HEK293 (cell line): Measurements from ENCODE around the gene EIF3B.

Source experiments
- SETDB1 ChIP-seq: IDR thresholded peaks from one replicate; pipeline ENCODE4 v1.6.1; 2017; ENCODE audit warnings: mild to moderate bottlenecking, low read length, moderate library complexity, mixed read lengths; ENCODE audit not compliant: insufficient read length
- WT1 ChIP-seq: fragments of 450-650 bp; formaldehyde crosslinking; IDR thresholded peaks from 2 replicates; pipeline ENCODE4 v1.5.1; 2016; ENCODE audit warnings: missing biosample characterization, missing genetic modification characterization
- YY1 ChIP-seq: fragments of 450-650 bp; formaldehyde crosslinking; IDR thresholded peaks from 2 replicates; pipeline ENCODE4 v1.5.1; 2018; ENCODE audit warnings: missing biosample characterization, missing genetic modification characterization
- ZBTB7A ChIP-seq: fragments of 450-650 bp; formaldehyde crosslinking; IDR thresholded peaks from 2 replicates; pipeline ENCODE4 v1.5.1; 2016; ENCODE audit warnings: low read depth, missing biosample characterization, missing genetic modification characterization
- ZNF133 ChIP-seq: fragments of 450-650 bp; formaldehyde crosslinking; IDR thresholded peaks from 2 replicates; pipeline ENCODE4 v1.5.1; 2016; ENCODE audit warnings: missing biosample characterization, missing genetic modification characterization
- ZNF423 ChIP-seq: fragments of 450-650 bp; formaldehyde crosslinking; IDR thresholded peaks from 2 replicates; pipeline ENCODE4 v1.5.1; 2016; ENCODE audit warnings: missing biosample characterization, missing genetic modification characterization
- ZNF654 ChIP-seq: fragments of 450-650 bp; formaldehyde crosslinking; IDR thresholded peaks from 2 replicates; pipeline ENCODE4 v1.5.1; 2016; ENCODE audit warnings: low read depth, missing biosample characterization, missing genetic modification characterization
- ZSCAN16 ChIP-seq: fragments of 450-650 bp; formaldehyde crosslinking; IDR thresholded peaks from 2 replicates; pipeline ENCODE4 v1.5.1; 2016; ENCODE audit warnings: missing biosample characterization, missing genetic modification characterization
- TF ChIP-seq, protein P1 (sequence below): fragments of 450-650 bp; formaldehyde crosslinking; IDR thresholded peaks from 2 replicates; pipeline ENCODE4 v1.5.1; 2016; ENCODE audit warnings: missing biosample characterization, missing genetic modification characterization
- TF ChIP-seq, protein P2 (sequence below): sonication (generic); formaldehyde crosslinking; IDR thresholded peaks from 2 replicates; pipeline ENCODE4 v1.8.1; 2022; ENCODE audit warnings: mild to moderate bottlenecking, moderate library complexity, missing genetic modification reagents
- TF ChIP-seq, protein P3 (sequence below): fragments of 450-650 bp; formaldehyde crosslinking; IDR thresholded peaks from 2 replicates; pipeline ENCODE4 v1.5.1; 2016; ENCODE audit warnings: missing biosample characterization, missing genetic modification characterization
- TF ChIP-seq, protein P4 (sequence below): fragments of 450-650 bp; formaldehyde crosslinking; IDR thresholded peaks from 2 replicates; pipeline ENCODE4 v1.5.1; 2016; ENCODE audit warnings: missing biosample characterization, missing genetic modification characterization

DNA sequence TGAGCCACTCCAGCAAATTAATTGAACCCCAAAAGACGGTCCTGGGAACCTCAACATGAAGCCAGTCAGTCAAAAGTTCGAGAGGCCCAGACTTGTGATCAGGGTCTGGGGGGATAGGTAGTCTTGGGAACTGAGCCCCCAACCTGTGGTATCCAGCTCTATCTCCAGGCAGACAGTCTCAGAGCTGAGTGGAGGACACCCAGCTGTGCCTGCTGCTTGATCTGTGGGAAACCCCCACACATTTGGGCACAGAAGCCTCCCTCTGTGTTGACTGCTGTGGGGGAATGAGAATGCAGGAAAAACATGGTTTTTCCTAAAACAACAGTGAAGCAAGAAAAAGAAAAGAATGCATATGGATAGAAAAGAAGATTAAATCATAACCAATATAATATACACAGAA lies 24.1 kb upstream of the EIF3B start:
- TF ChIP-seq, protein P1, sequence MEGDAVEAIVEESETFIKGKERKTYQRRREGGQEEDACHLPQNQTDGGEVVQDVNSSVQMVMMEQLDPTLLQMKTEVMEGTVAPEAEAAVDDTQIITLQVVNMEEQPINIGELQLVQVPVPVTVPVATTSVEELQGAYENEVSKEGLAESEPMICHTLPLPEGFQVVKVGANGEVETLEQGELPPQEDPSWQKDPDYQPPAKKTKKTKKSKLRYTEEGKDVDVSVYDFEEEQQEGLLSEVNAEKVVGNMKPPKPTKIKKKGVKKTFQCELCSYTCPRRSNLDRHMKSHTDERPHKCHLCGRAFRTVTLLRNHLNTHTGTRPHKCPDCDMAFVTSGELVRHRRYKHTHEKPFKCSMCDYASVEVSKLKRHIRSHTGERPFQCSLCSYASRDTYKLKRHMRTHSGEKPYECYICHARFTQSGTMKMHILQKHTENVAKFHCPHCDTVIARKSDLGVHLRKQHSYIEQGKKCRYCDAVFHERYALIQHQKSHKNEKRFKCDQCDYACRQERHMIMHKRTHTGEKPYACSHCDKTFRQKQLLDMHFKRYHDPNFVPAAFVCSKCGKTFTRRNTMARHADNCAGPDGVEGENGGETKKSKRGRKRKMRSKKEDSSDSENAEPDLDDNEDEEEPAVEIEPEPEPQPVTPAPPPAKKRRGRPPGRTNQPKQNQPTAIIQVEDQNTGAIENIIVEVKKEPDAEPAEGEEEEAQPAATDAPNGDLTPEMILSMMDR (tag by site-specific recombination) = no peak
- no peak for TF ChIP-seq ZNF133
- no peak for TF ChIP-seq SETDB1
- no peak for TF ChIP-seq ZBTB7A (tag by site-specific recombination)
- TF ChIP-seq, protein P2, sequence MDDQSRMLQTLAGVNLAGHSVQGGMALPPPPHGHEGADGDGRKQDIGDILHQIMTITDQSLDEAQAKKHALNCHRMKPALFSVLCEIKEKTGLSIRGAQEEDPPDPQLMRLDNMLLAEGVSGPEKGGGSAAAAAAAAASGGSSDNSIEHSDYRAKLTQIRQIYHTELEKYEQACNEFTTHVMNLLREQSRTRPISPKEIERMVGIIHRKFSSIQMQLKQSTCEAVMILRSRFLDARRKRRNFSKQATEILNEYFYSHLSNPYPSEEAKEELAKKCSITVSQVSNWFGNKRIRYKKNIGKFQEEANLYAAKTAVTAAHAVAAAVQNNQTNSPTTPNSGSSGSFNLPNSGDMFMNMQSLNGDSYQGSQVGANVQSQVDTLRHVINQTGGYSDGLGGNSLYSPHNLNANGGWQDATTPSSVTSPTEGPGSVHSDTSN (CRISPR knock-in tag) = no peak
- no peak for TF ChIP-seq ZSCAN16 (tag by site-specific recombination)
- no peak for TF ChIP-seq WT1 (tag by site-specific recombination)
- TF ChIP-seq ZNF654 = no peak
- TF ChIP-seq, protein P3, sequence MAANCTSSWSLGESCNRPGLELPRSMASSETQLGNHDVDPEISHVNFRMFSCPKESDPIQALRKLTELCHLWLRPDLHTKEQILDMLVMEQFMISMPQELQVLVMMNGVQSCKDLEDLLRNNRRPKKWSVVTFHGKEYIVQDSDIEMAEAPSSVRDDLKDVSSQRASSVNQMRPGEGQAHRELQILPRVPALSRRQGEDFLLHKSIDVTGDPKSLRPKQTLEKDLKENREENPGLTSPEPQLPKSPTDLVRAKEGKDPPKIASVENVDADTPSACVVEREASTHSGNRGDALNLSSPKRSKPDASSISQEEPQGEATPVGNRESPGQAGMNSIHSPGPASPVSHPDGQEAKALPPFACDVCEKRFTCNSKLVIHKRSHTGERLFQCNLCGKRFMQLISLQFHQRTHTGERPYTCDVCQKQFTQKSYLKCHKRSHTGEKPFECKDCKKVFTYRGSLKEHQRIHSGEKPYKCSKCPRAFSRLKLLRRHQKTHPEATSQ (tag by site-specific recombination) = no peak
- TF ChIP-seq, protein P4, sequence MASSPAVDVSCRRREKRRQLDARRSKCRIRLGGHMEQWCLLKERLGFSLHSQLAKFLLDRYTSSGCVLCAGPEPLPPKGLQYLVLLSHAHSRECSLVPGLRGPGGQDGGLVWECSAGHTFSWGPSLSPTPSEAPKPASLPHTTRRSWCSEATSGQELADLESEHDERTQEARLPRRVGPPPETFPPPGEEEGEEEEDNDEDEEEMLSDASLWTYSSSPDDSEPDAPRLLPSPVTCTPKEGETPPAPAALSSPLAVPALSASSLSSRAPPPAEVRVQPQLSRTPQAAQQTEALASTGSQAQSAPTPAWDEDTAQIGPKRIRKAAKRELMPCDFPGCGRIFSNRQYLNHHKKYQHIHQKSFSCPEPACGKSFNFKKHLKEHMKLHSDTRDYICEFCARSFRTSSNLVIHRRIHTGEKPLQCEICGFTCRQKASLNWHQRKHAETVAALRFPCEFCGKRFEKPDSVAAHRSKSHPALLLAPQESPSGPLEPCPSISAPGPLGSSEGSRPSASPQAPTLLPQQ (tag by site-specific recombination) = no peak
- TF ChIP-seq ZNF423 = no peak
- TF ChIP-seq YY1 = no peak
